Lower leg skin (tissue), 4 donors: ENCODE measurements around the gene EEF2K. TPM values are rescaled to one million over a fixed set of nuclear protein-coding genes. Genes with fewer than 3 reads are reported as not detected.

Experiments
- DNase-seq, 2 donors: peaks; one replicate each; pipeline ENCODE4 v3.0.0-alpha.2; 2019; ENCODE audit warnings: low spot score in 2 of 2
- H3K4me3 ChIP-seq: fragments of 200-600 bp; sonication (generic); 2 replicates; pipeline ENCODE4 v1.5.1; 2017; ENCODE audit warnings: mild to moderate bottlenecking, low read depth; ENCODE audit not compliant: poor library complexity, severe bottlenecking
- CTCF ChIP-seq, 3 donors: fragments of 450-650 bp; IDR thresholded peaks; one replicate each; pipeline ENCODE4 v1.5.1; 2016; ENCODE audit warnings: antibody characterized with exemption in 3 of 3, mild to moderate bottlenecking in 3 of 3, moderate library complexity in 2 of 3
- POLR2A ChIP-seq, 2 donors: fragments of 450-650 bp; IDR thresholded peaks; one replicate each; pipeline ENCODE4 v1.6.1; 2016 to 2017; ENCODE audit warnings: antibody characterized with exemption in 2 of 2, mild to moderate bottlenecking in 1 of 2, moderate library complexity in 1 of 2
- WGBS, 2 donors: methylation state at CpG; one replicate each; pipeline ENCODE4 v1.1.5; 2018; 5-methylcytosine and 5-hydroxymethylcytosine counted together
- intact Hi-C: fragments of 100-400 bp; cut with DNase I; formaldehyde crosslinking; loops from one replicate; pipeline ENCODE4 v1.15.0; 2023; ENCODE audit warnings: low total_unique reads
- total RNA-seq, 4 donors: library from RNA; depleted of rRNA; stranded (reverse); fragments of >200 nt; gene quantifications; one replicate each; pipeline ENCODE4 v1.1.0, GENCODE V29; 2016

The EEF2K gene
- total RNA-seq, 4 donors from 2014 or later, result 47.8 to 112 (median 73.2) TPM

DNA sequence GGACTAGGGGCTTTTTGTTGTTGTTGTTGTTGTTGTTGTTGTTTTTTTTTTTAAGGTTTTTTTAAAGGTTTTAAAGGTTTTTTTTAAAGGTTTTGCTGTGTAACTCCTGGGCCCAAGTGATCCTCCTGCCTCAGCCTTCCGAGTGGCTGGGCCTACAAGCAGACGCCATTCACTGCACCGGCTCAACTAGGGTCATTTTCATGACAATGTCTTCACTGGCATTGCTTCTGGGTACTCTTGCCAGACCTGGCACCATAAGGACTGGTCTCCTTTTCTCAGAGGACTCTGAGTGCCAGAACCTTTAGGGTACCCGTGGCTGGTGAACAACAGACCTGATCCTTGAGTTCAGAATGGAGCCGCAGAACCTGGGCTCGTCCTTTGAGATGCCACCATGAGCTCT, 111.5 kb downstream of the EEF2K start:
- intact Hi-C loops, result no loop called here
- no peak overlapping the region for H3K4me3 ChIP-seq
- DNase-seq, result peak in 1 of 2 donors; percentile 58
- TF ChIP-seq POLR2A (IDR thresholded peaks at IDR 0.05) (no peak), CTCF (IDR thresholded peaks at IDR 0.05) (no peak)
- WGBS, 2 donors, result 82 to 86% methylated on average over 6 of the region's 6 CpGs

GRCh38 chr16:22318690-22319358, 112.7 kb downstream of the EEF2K start:
- TF ChIP-seq CTCF (IDR thresholded peaks at IDR 0.05), result no peak
- no peak for TF ChIP-seq POLR2A (IDR thresholded peaks at IDR 0.05)
- H3K4me3 ChIP-seq, result no peak overlapping the region
- DNase-seq, result peak in 1 of 2 donors; percentile 79
- intact Hi-C loops, result no loop called here
- 74 to 76% methylated on average over 18 of the region's 18 CpGs for WGBS, 2 donors

DNA sequence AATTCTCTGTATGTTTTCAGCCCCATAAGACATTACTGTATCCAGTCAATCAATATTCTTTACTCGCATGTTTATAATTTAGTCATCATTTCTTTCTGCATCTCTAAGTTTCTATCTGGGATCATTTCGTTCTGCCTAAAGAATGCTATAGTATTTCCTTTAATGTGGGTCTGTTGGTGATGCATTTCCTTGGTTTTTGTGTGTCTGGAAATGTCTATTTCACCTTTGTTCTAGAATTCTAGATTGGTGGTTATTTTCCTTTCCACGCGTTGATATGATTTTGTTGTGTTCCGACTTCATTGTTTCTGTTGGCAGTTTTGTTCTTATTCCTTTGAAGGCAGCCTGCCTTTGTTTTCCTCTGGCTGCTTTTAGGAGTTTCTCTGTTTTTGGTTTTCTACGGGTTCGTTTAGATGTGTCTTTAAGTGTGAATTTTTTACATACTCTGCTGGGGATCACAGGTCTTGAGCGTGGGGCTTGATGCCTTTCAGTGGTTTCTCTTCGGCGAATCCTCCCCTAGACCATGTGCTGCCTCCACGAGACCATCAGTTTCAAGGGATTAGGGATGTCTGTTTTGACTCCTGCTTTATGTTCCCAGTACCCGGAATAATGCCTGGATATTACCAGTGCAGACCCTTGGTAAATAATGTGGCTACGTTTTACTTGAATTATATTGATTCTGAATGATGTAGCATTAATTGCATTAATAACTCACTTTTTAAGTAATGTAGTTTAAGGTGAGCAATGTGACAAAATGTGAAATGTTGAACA, 114.7 kb downstream of the EEF2K start:
- DNase-seq, result peak in 1 of 2 donors; percentile 8
- WGBS, 2 donors, result 75 to 78% methylated on average over 13 of the region's 13 CpGs
- H3K4me3 ChIP-seq, result no peak overlapping the region
- intact Hi-C loops, result loop anchor here (10.0 kb wide), 1 partner anchor 54 kb away; the partner anchor contains the start of gene CDR2
- no peak for TF ChIP-seq POLR2A (IDR thresholded peaks at IDR 0.05)
- no peak for TF ChIP-seq CTCF (IDR thresholded peaks at IDR 0.05)

DNA sequence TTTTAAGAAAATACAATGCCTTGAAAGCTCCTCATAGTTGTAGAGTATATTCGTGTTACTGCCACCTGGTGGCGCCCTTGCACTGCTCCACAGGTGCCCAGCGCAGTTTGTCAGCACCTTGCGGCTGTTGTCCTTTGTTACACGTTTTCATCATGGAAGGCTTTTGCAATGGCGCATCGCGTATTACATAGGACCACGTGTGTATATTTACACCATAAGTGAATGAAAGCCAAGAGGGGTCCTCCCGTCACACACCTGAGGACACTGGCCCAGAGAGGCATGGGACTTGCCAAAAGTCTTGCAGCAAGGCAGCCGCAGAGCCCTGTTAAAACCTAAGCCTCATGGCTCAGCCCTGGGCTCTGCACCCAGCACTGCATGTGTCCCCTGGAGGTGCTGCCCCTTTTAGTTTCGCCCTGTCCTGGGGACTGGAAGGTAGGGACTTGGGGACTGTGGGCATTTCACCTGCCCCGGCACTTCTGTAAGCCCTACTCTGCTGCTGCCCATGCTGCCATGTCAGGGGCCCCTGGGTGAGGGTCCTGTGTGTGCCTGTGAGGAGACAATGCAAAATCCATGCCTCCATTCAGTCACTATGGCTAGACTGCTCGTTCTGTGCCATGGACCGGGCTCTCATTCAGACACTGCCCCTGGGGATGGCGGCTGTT, 115.4 kb downstream of the EEF2K start:
- 23 to 46% methylated on average over 11 to 16 of the region's 16 CpGs for WGBS, 2 donors
- TF ChIP-seq CTCF (IDR thresholded peaks at IDR 0.05) (peak in 1 of 3 donors; percentile 49), POLR2A (IDR thresholded peaks at IDR 0.05) (no peak)
- intact Hi-C loops, result loop anchor here (10.0 kb wide), 1 partner anchor 53 kb away; the partner anchor contains the start of gene CDR2
- H3K4me3 ChIP-seq, result no peak overlapping the region
- peak; percentile 66 to 91 for DNase-seq

- intact Hi-C loops, result loop anchor here (10.0 kb wide), 1 partner anchor 53 kb away; the partner anchor contains the start of gene CDR2
- TF ChIP-seq CTCF (IDR thresholded peaks at IDR 0.05), result no peak
- no peak for TF ChIP-seq POLR2A (IDR thresholded peaks at IDR 0.05)
- 87 to 92% methylated on average over 7 to 8 of the region's 11 CpGs for WGBS, 2 donors
- DNase-seq, result peak in 1 of 2 donors; percentile 78
- H3K4me3 ChIP-seq, result no peak overlapping the region
These were observed 116.0 kb downstream of the EEF2K start for GRCh38 chr16:22322021-22322471.
